WI38 (cell line): ENCODE measurements around the gene MAPRE2.
"Not testable (repeated sequence)": the region's sequence is repeated elsewhere in the genome, so short reads cannot be mapped to it uniquely, and the experiment has no call there.

ENCODE experiments used
- H3K4me3 ChIP-seq: 2 replicates; pipeline ENCODE4 v1.5.1; 2011; ENCODE audit warnings: low read depth, mild to moderate bottlenecking, control low read depth, low read length
- CTCF ChIP-seq: IDR thresholded peaks from 2 replicates; pipeline ENCODE4 v1.5.1; 2012; ENCODE audit warnings: low read depth, mild to moderate bottlenecking, control low read depth, low read length

The MAPRE2 gene

DNA sequence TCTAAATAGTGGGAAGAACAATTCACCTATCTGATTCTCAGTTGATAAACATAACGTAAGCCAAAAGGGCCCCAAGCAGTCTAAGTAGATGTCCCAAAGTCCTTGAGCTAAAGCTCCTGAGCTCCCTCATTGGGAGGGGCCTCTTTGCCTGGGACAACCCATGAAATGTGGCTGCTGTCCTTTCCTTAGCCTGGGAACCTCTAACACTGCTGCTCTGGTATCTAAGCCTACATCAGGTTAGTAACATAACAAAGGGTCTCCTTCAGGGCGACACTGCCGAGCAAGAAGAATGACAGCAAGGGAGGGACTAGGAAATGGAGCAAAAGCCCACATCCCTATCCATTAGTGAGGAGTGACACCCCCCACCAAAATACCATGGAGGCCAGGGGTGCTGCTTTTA, 98.3 kb downstream of the MAPRE2 start:
- TF ChIP-seq CTCF: no peak
- no peak overlapping the region for H3K4me3 ChIP-seq

DNA sequence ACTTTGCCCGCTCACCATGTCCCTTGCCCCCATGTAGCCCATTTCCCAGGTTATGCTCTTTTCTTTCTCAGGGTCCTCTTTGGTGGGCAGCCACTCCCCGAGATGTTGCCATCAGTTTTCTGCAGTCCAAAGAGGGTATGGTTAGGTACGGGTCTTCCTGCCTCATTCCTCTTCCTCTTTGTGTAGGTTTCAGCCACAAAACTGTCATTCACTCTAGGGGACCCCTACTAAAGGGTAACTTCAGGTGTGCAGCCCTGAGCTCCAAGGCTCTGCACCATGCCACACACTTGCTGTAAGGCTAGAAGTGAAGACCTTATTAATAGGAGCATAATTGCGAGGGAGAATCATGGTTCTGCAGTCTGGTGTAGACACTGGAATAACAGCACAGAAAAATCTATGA, 99.9 kb downstream of the MAPRE2 start:
- TF ChIP-seq CTCF: no peak
- H3K4me3 ChIP-seq: no peak overlapping the region

DNA sequence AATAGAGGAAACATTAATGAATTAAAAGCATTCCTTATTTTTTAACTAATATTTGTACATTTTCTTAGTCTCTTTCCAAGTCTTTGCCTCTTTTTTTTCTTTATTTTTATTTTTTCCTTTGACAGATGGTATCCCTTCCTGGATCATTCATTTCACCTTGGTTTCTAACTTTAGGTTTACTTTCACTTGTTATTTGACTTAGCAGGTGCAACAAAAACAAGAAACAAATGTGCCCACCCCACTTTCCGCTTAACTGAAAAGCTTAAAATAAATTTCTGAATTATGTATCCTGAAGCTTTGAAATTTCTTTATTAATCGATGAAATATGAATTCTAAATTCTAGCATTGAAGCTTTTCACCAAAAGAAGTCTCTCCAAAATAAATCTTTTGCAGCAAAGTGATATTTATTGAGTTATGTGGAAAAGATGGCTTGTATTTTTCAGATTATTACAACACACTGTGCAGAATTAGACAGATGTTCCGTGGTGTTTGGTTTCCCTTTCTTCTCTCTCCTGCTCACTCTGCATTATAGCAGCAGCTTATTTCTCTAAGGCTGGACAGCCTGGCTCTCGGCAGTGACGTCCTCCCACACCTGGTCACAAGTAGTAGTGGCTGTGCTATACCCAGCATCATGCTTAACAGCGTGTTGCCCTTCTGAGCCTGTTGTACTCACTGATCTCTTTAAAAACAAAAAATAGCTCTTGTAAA, 100.5 kb downstream of the MAPRE2 start:
- H3K4me3 ChIP-seq: no peak overlapping the region
- TF ChIP-seq CTCF: no peak

DNA sequence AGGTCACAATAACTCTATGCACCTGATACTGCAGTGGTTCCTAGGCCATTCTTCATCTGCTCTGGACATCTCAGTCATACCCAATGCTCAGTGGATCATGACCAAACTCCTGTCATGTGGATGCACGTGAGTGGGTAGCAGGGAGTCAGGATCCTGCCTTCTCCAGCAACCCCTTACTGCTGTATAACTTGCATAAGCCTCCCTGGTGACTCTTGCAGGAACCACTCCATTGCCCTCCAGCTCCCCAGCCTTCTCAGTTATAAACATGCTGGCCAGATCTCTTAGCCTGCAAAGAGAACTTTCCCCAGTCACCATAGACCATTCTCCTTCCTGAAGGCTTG, 101.0 kb downstream of the MAPRE2 start:
- no peak overlapping the region for H3K4me3 ChIP-seq
- TF ChIP-seq CTCF: no peak

- no peak overlapping the region for H3K4me3 ChIP-seq
- TF ChIP-seq CTCF: peak; percentile 77
These were observed 102.7 kb downstream of the MAPRE2 start for GRCh38 chr18:35143622-35144596.

DNA sequence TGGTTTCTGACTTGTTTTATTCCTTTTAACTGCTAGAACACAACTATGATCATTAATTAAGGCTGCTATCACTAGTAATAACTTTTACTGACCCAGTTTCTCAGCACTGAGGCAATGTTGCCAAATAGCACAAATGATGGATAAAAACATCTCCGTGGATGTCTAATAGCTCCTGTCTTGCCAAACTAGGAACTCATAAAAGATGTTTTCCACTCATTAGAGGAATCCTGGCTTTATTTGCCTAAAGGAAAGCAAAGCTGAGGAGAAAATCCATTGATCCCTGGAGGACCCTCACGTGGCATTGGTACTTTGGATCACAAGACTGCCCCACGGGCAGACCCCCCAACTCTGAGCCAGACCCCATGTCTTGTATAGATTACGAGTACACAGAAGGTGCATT, 103.5 kb downstream of the MAPRE2 start:
- TF ChIP-seq CTCF: no peak
- H3K4me3 ChIP-seq: no peak overlapping the region

GRCh38 chr18:35150195-35150594, 109.0 kb downstream of the MAPRE2 start:
- not testable (repeated sequence) for H3K4me3 ChIP-seq
